Measurements from ENCODE around the gene EIF4G1.

- TF ChIP-seq CTCF (IDR thresholded peaks at IDR 0.05) (no peak), POLR2A (IDR thresholded peaks at IDR 0.05) (no peak), EP300 (IDR thresholded peaks at IDR 0.05) (no peak), POLR2AphosphoS5 (IDR thresholded peaks at IDR 0.05) (no peak)
Observed at GRCh38 chr3:184335291-184335660, 20.9 kb downstream of the EIF4G1 start.
